Trophoblast cell (in vitro differentiated cells and primary cell): ENCODE measurements around the gene RPAP3.

ENCODE experiments used
- DNase-seq, 2 donors: peaks; one replicate each; pipeline ENCODE4 v3.0.0-alpha.2; 2016
- H2AFZ ChIP-seq: 2 replicates; pipeline ENCODE4 v1.6.1; 2013; ENCODE audit warnings: low read length, moderate library complexity, mild to moderate bottlenecking; ENCODE audit not compliant: insufficient read depth, poor library complexity
- H2AK5ac ChIP-seq: 2 replicates; pipeline ENCODE4 v1.6.1; 2013; ENCODE audit warnings: mild to moderate bottlenecking, low read length
- H2BK120ac ChIP-seq: 2 replicates; pipeline ENCODE4 v1.6.1; 2013; ENCODE audit warnings: low read length, mild to moderate bottlenecking, moderate library complexity; ENCODE audit not compliant: insufficient read depth, poor library complexity
- H2BK12ac ChIP-seq: 2 replicates; pipeline ENCODE4 v1.6.1; 2013; ENCODE audit warnings: mild to moderate bottlenecking, low read length, moderate library complexity
- H2BK5ac ChIP-seq: 2 replicates; pipeline ENCODE4 v1.6.1; 2013; ENCODE audit warnings: low read length, low read depth, moderate library complexity, mild to moderate bottlenecking; ENCODE audit not compliant: poor library complexity
- H3K14ac ChIP-seq: 2 replicates; pipeline ENCODE4 v1.6.1; 2013; ENCODE audit warnings: mild to moderate bottlenecking, low read length
- H3K18ac ChIP-seq: 2 replicates; pipeline ENCODE4 v1.6.1; 2013; ENCODE audit warnings: mild to moderate bottlenecking, low read length
- H3K23ac ChIP-seq: 2 replicates; pipeline ENCODE4 v1.6.1; 2013; ENCODE audit warnings: low read length
- H3K27ac ChIP-seq: 2 replicates; pipeline ENCODE4 v1.5.1; 2013; ENCODE audit warnings: low read depth, mild to moderate bottlenecking, inconsistent platforms, low read length, moderate library complexity
- H3K27me3 ChIP-seq: 2 replicates; pipeline ENCODE4 v1.6.1; 2013; ENCODE audit warnings: inconsistent platforms, mild to moderate bottlenecking, low read length, moderate library complexity; ENCODE audit not compliant: insufficient read depth
- H3K36me3 ChIP-seq, 2 experiments: 1 replicate in 1 of 2; 2 replicates in 1 of 2; pipeline ENCODE4 v1.6.1; 2013; ENCODE audit warnings: low read length in 2 of 2, mild to moderate bottlenecking in 2 of 2, moderate library complexity in 1 of 2; ENCODE audit not compliant: insufficient read depth in 2 of 2, control insufficient read depth in 1 of 2
- H3K4ac ChIP-seq: 2 replicates; pipeline ENCODE4 v1.6.1; 2013; ENCODE audit warnings: low read depth, mild to moderate bottlenecking, low read length, moderate library complexity
- H3K4me1 ChIP-seq, 2 experiments: 1 replicate in 1 of 2; 2 replicates in 1 of 2; pipeline ENCODE4 v1.6.1; 2013; ENCODE audit warnings: low read length in 2 of 2, mild to moderate bottlenecking in 2 of 2, moderate library complexity in 1 of 2; ENCODE audit not compliant: insufficient read depth in 2 of 2, control insufficient read depth in 1 of 2
- H3K4me2 ChIP-seq: 2 replicates; pipeline ENCODE4 v1.6.1; 2013; ENCODE audit warnings: inconsistent platforms, mild to moderate bottlenecking, low read length, moderate library complexity
- H3K4me3 ChIP-seq: 2 replicates; pipeline ENCODE4 v1.5.1; 2013; ENCODE audit warnings: mild to moderate bottlenecking, low read depth, low read length, inconsistent platforms
- H3K79me1 ChIP-seq: one replicate; pipeline ENCODE4 v1.6.1; 2013; ENCODE audit warnings: low read length
- H3K79me2 ChIP-seq: 2 replicates; pipeline ENCODE4 v1.6.1; 2013; ENCODE audit warnings: low read length, mild to moderate bottlenecking; ENCODE audit not compliant: control insufficient read depth, insufficient read depth, poor library complexity
- H3K9ac ChIP-seq: 2 replicates; pipeline ENCODE4 v1.6.1; 2013; ENCODE audit warnings: mild to moderate bottlenecking, low read length
- H3K9me3 ChIP-seq: 2 replicates; pipeline ENCODE4 v1.6.1; 2013; ENCODE audit warnings: low read depth, mild to moderate bottlenecking, control low read depth, inconsistent platforms, low read length; ENCODE audit not compliant: insufficient read depth
- H4K12ac ChIP-seq: 2 replicates; pipeline ENCODE4 v1.6.1; 2013; ENCODE audit warnings: low read depth, mild to moderate bottlenecking, low read length, moderate library complexity
- H4K8ac ChIP-seq: 2 replicates; pipeline ENCODE4 v1.6.1; 2013; ENCODE audit warnings: low read depth, mild to moderate bottlenecking, low read length, moderate library complexity
- H4K91ac ChIP-seq: one replicate; pipeline ENCODE4 v1.6.1; 2013; ENCODE audit warnings: low read depth, mild to moderate bottlenecking, low read length, moderate library complexity
- WGBS: extraction: QIAGEN DNeasy Blood & Tissue Kit; methylation state at CpG from one replicate; pipeline ENCODE4 v1.1.7; 2013; ENCODE audit warnings: missing lambda C conversion rate; ENCODE audit not compliant: insufficient read length, insufficient coverage; ENCODE audit errors: extremely low coverage; 5-methylcytosine and 5-hydroxymethylcytosine counted together

RPAP3 gene

GRCh38 chr12:47753021-47754001 lies 47.5 kb upstream of the RPAP3 start:
- Histone ChIP-seq H3K4me3 (no peak overlapping the region), H3K9ac (no peak overlapping the region), H3K27me3 (no peaks in the 10 kb centered on the region), H3K23ac (no peak overlapping the region), H4K91ac (peak overlapping the region; percentile 72), H2BK12ac (peak overlapping the region; percentile 44), H3K4ac (no peak overlapping the region), H3K79me1 (peaks cover 7% of the 10 kb centered on the region), H3K4me1 (peaks cover 38 to 42% of the 10 kb centered on the region in 2 experiments), H3K4me2 (peak overlapping the region; percentile 9), H2AFZ (peak overlapping the region; percentile 31), H2BK5ac (peak overlapping the region; percentile 34), H3K79me2 (no peaks in the 10 kb centered on the region), H3K9me3 (peaks cover 1% of the 10 kb centered on the region), H4K12ac (no peak overlapping the region), H3K14ac (no peak overlapping the region), H2AK5ac (peak overlapping the region; percentile 81), H3K36me3 (no peaks in the 10 kb centered on the region), H3K18ac (no peak overlapping the region), H3K27ac (no peak overlapping the region), H4K8ac (peak overlapping the region; percentile 69), H2BK120ac (peak overlapping the region; percentile 76)
- WGBS = no CpG with 5 or more reads among the region's 11 CpGs
- peak; percentile 26 to 50 for DNase-seq

GRCh38 chr12:47752552-47752951 lies 46.7 kb upstream of the RPAP3 start:
- H3K9me3 ChIP-seq = peaks cover 1% of the 10 kb centered on the region
- peaks cover 6% of the 10 kb centered on the region for H3K79me1 ChIP-seq
- no peaks in the 10 kb centered on the region for H3K79me2 ChIP-seq
- H3K4ac ChIP-seq = no peak overlapping the region
- H3K27me3 ChIP-seq = no peaks in the 10 kb centered on the region
- H2BK5ac ChIP-seq = no peak overlapping the region
- no peak overlapping the region for H2BK120ac ChIP-seq
- H3K27ac ChIP-seq = no peak overlapping the region
- H2BK12ac ChIP-seq = no peak overlapping the region
- H3K23ac ChIP-seq = no peak overlapping the region
- no peak overlapping the region for H3K18ac ChIP-seq
- no peaks in the 10 kb centered on the region for H3K36me3 ChIP-seq
- no peak overlapping the region for H3K14ac ChIP-seq
- no peak overlapping the region for H3K9ac ChIP-seq
- no peak overlapping the region for H4K12ac ChIP-seq
- no peak overlapping the region for H3K4me3 ChIP-seq
- WGBS = no CpG with 5 or more reads among the region's 7 CpGs
- no peak overlapping the region for H2AK5ac ChIP-seq
- peak; percentile 29 to 45 for DNase-seq
- H3K4me2 ChIP-seq = no peak overlapping the region
- H4K91ac ChIP-seq = no peak overlapping the region
- H2AFZ ChIP-seq = no peak overlapping the region
- H4K8ac ChIP-seq = no peak overlapping the region
- peaks cover 31 to 34% of the 10 kb centered on the region in 2 experiments for H3K4me1 ChIP-seq

GRCh38 chr12:47752121-47752520 lies 46.3 kb upstream of the RPAP3 start:
- WGBS = no CpG with 5 or more reads among the region's 4 CpGs
- Histone ChIP-seq H3K36me3 (no peaks in the 10 kb centered on the region), H2AFZ (no peak overlapping the region), H4K91ac (no peak overlapping the region), H2BK12ac (no peak overlapping the region), H3K18ac (no peak overlapping the region), H2AK5ac (no peak overlapping the region), H3K4me1 (peaks cover 26 to 32% of the 10 kb centered on the region in 2 experiments), H2BK120ac (no peak overlapping the region), H3K4me3 (no peak overlapping the region), H4K12ac (no peak overlapping the region), H2BK5ac (no peak overlapping the region), H3K4ac (no peak overlapping the region), H3K9me3 (peaks cover 1% of the 10 kb centered on the region), H3K9ac (no peak overlapping the region), H3K79me1 (peaks cover 6% of the 10 kb centered on the region), H3K27me3 (no peaks in the 10 kb centered on the region), H4K8ac (no peak overlapping the region), H3K14ac (no peak overlapping the region), H3K79me2 (no peaks in the 10 kb centered on the region), H3K23ac (no peak overlapping the region), H3K27ac (no peak overlapping the region), H3K4me2 (no peak overlapping the region)
- DNase-seq = no peak

GRCh38 chr12:47751561-47751960 lies 45.7 kb upstream of the RPAP3 start:
- Histone ChIP-seq H3K4ac (no peak overlapping the region), H3K27ac (no peak overlapping the region), H4K12ac (no peak overlapping the region), H3K23ac (no peak overlapping the region), H3K79me2 (no peaks in the 10 kb centered on the region), H2BK5ac (no peak overlapping the region), H3K4me2 (no peak overlapping the region), H3K4me1 (peaks cover 26 to 32% of the 10 kb centered on the region in 2 experiments), H3K79me1 (peaks cover 6% of the 10 kb centered on the region), H3K27me3 (no peaks in the 10 kb centered on the region), H3K36me3 (no peaks in the 10 kb centered on the region), H2AK5ac (no peak overlapping the region), H2AFZ (no peak overlapping the region), H3K9me3 (peaks cover 1% of the 10 kb centered on the region), H2BK120ac (no peak overlapping the region), H2BK12ac (no peak overlapping the region), H4K91ac (no peak overlapping the region), H3K9ac (no peak overlapping the region), H3K4me3 (no peak overlapping the region), H3K18ac (no peak overlapping the region), H4K8ac (no peak overlapping the region), H3K14ac (no peak overlapping the region)
- WGBS = no CpG with 5 or more reads among the region's 9 CpGs
- DNase-seq = no peak
